WERI-Rb-1 (cell line): ENCODE results near the gene MTCL3.

Source experiments
- DNase-seq: peaks from one replicate; pipeline ENCODE4 v3.0.0-alpha.2; 2020
- H3K27ac ChIP-seq: fragments of 250-450 bp; sonication (Bioruptor Pico); 2 replicates; pipeline ENCODE4 v1.5.1; 2020; ENCODE audit warnings: mild to moderate bottlenecking, moderate library complexity
- H3K27me3 ChIP-seq: fragments of 250-450 bp; sonication (Bioruptor Pico); 2 replicates; pipeline ENCODE4 v1.5.1; 2021; ENCODE audit warnings: mild to moderate bottlenecking, low read depth, moderate library complexity; ENCODE audit not compliant: insufficient read depth, severe bottlenecking
- H3K36me3 ChIP-seq: fragments of 250-450 bp; sonication (Bioruptor Pico); 2 replicates; pipeline ENCODE4 v1.5.1; 2020; ENCODE audit warnings: mild to moderate bottlenecking, moderate library complexity
- H3K4me3 ChIP-seq: 2 replicates; pipeline ENCODE4 v1.5.1; 2011; ENCODE audit warnings: low read depth, mild to moderate bottlenecking, control low read depth, low read length
- H3K9me3 ChIP-seq: fragments of 250-450 bp; sonication (Bioruptor Pico); 2 replicates; pipeline ENCODE4 v1.5.1; 2021; ENCODE audit warnings: mild to moderate bottlenecking, moderate library complexity; ENCODE audit not compliant: severe bottlenecking
- CTCF ChIP-seq: IDR thresholded peaks from 2 replicates; pipeline ENCODE4 v1.5.1; 2011; ENCODE audit warnings: low read depth, mild to moderate bottlenecking, control low read depth, inconsistent platforms, low read length

MTCL3 gene

DNA sequence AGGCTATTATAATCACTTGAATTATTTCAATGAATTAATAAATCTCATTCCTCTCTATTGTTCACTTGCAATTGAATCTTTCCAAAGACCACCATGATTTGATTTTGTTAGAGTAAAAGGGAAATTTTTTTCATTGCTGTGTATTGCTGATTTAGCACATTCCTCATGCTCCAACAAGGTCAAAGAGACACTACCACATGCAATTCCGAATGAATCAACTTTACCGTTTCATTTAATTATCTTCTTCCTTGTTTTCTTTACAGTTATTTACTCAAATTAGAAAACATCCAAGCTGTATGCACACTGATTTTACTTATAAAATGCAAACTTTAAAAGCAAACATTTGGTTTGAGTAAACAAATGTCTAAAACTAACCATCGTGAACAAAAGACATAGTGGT, 60.9 kb downstream of the MTCL3 start:
- H3K27ac ChIP-seq: no peak overlapping the region

DNA sequence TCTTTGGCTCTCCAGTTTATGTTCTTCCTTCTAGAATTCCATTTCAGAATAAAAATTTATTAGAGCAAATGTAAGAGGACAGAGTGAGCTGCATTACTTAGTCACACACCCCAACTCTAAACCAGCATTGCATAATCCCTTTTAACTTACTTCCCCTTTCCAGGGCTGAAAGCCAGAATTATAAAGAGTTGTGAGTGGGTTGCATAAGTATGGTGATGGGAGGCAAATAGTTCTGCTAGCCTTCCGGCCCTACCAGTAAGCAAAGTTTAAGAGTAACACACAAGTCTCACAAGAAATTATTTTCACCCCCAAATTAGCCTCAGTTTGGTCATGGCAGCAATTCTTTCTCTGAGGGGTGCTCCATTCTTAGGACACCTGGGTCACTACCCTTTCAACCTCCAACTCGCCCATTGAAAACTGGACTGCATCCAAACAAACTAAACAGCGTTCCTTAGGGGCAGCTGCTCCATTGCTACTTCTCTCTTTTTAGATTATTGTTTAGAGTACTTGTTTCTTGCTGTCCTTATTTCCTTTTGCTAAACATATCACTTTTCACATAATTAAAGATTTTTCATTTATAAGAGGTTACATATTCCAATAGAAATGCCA, 61.6 kb downstream of the MTCL3 start:
- no peak for DNase-seq
- Histone ChIP-seq H3K27ac (no peak overlapping the region), H3K9me3 (no peaks in the 10 kb centered on the region), H3K4me3 (no peak overlapping the region), H3K27me3 (no peaks in the 10 kb centered on the region), H3K36me3 (peaks cover 25% of the 10 kb centered on the region)
- no peak for TF ChIP-seq CTCF

More for the DNA sequence above, 60.9 kb downstream of the MTCL3 start:
- H3K27me3 ChIP-seq: no peaks in the 10 kb centered on the region
- no peak for TF ChIP-seq CTCF
- peaks cover 21% of the 10 kb centered on the region for H3K36me3 ChIP-seq
- no peak for DNase-seq
- H3K4me3 ChIP-seq: no peak overlapping the region
- no peaks in the 10 kb centered on the region for H3K9me3 ChIP-seq

GRCh38 chr6:127456465-127456864, 62.7 kb downstream of the MTCL3 start:
- peaks cover 36% of the 10 kb centered on the region for H3K36me3 ChIP-seq
- no peak for DNase-seq
- no peak for TF ChIP-seq CTCF
- H3K4me3 ChIP-seq: no peak overlapping the region
- H3K27ac ChIP-seq: no peak overlapping the region
- H3K9me3 ChIP-seq: no peaks in the 10 kb centered on the region
- no peaks in the 10 kb centered on the region for H3K27me3 ChIP-seq

- TF ChIP-seq CTCF: no peak
- H3K27ac ChIP-seq: no peak overlapping the region
- DNase-seq: no peak
- H3K36me3 ChIP-seq: peaks cover 55% of the 10 kb centered on the region
- no peaks in the 10 kb centered on the region for H3K9me3 ChIP-seq
- H3K4me3 ChIP-seq: no peak overlapping the region
- H3K27me3 ChIP-seq: no peaks in the 10 kb centered on the region
Measured at GRCh38 chr6:127453845-127454619, 65.1 kb downstream of the MTCL3 start.

- Histone ChIP-seq H3K9me3 (no peaks in the 10 kb centered on the region), H3K27ac (no peak overlapping the region), H3K36me3 (peaks cover 67% of the 10 kb centered on the region), H3K4me3 (no peak overlapping the region), H3K27me3 (no peaks in the 10 kb centered on the region)
- no peak for TF ChIP-seq CTCF
- no peak for DNase-seq
Measured at GRCh38 chr6:127452803-127453202, 66.3 kb downstream of the MTCL3 start.
